Activated effector memory CD4-positive, alpha-beta T cell treated with Interleukin-2 at 50 U/mL for 16 hours (primary cell): Measurements from ENCODE around the gene PKMYT1.
A peak's percentile ranks its signal among the peaks of the same experiment; 100 is the strongest.

Source experiments
- DNase-seq: peaks from one replicate; pipeline ENCODE4 v3.0.0-alpha.2; 2020

Gene PKMYT1

GRCh38 chr16:2980227-2981176 is at the start of gene PKMYT1:
TSS of gene PKMYT1 (minus strand) at chr16:2980446. CDS start at chr16:2979657, 789 bp downstream.
- DNase-seq: peak; percentile 93

- DNase-seq: no peak
Observed at GRCh38 chr16:3029491-3030221, 49.4 kb upstream of the PKMYT1 start.

GRCh38 chr16:3028716-3029319 is 48.6 kb upstream of the PKMYT1 start:
- DNase-seq: no peak

- DNase-seq: peak; percentile 79
Observed at GRCh38 chr16:3027983-3028715, 47.9 kb upstream of the PKMYT1 start.

- DNase-seq: no peak
Observed at GRCh38 chr16:3027489-3027795, 47.2 kb upstream of the PKMYT1 start.

- DNase-seq: no peak
Observed at GRCh38 chr16:3026609-3027488, 46.6 kb upstream of the PKMYT1 start.

GRCh38 chr16:3026003-3026378 is 45.7 kb upstream of the PKMYT1 start:
- DNase-seq: no peak

- no peak for DNase-seq
Observed at GRCh38 chr16:3025032-3026002, 45.1 kb upstream of the PKMYT1 start.

GRCh38 chr16:3023669-3024478 is 43.6 kb upstream of the PKMYT1 start, which contains the start of the genes HCFC1R1 and THOC6:
TSS of gene HCFC1R1 (minus strand) at chr16:3023942. CDS start at chr16:3023941, 1 bp downstream.
TSS of gene THOC6 (plus strand) at chr16:3024035. CDS start at chr16:3024327, 292 bp downstream.
- DNase-seq: peak; percentile 93

GRCh38 chr16:3023415-3023668 is 43.1 kb upstream of the PKMYT1 start:
- DNase-seq: no peak

- DNase-seq: no peak
Observed at GRCh38 chr16:3022684-3023414, 42.6 kb upstream of the PKMYT1 start.

GRCh38 chr16:3022208-3022683 is 42.0 kb upstream of the PKMYT1 start:
- peak; percentile 76 for DNase-seq

- peak; percentile 57 for DNase-seq
Observed at GRCh38 chr16:3021449-3022207, 41.4 kb upstream of the PKMYT1 start.

- DNase-seq: peak; percentile 65
Observed at GRCh38 chr16:3020604-3021448, 40.6 kb upstream of the PKMYT1 start.

- peak; percentile 57 for DNase-seq
Observed at GRCh38 chr16:3020247-3020603, 40.0 kb upstream of the PKMYT1 start, which contains the start of gene TNFRSF12A. TSS of gene TNFRSF12A (plus strand) at chr16:3020368. CDS start at chr16:3020398, 30 bp downstream.

- no peak for DNase-seq
Observed at GRCh38 chr16:3019594-3020246, 39.5 kb upstream of the PKMYT1 start.
